Effector memory CD4-positive, alpha-beta T cell (primary cell): Measurements from ENCODE around the gene PYGB.
"Not testable (repeated sequence)": the region's sequence is repeated elsewhere in the genome, so short reads cannot be mapped to it uniquely, and the experiment has no call there.

Experiments used
- DNase-seq, 3 donors: peaks; one replicate each; pipeline ENCODE4 v3.0.0-alpha.2; 2020
- H3K27ac ChIP-seq: 2 replicates; pipeline ENCODE4 v1.7.0; 2013; ENCODE audit warnings: mild to moderate bottlenecking, low read length, moderate library complexity; ENCODE audit not compliant: insufficient read depth, poor library complexity, severe bottlenecking
- H3K27me3 ChIP-seq: replicated peaks from 2 replicates; pipeline ENCODE4 v1.7.0; 2013; ENCODE audit warnings: mild to moderate bottlenecking, low read length; ENCODE audit not compliant: insufficient read depth, control insufficient read depth, poor library complexity, severe bottlenecking
- H3K36me3 ChIP-seq: 2 replicates; pipeline ENCODE4 v1.7.0; 2013; ENCODE audit warnings: mild to moderate bottlenecking, low read length, moderate library complexity; ENCODE audit not compliant: control insufficient read depth, insufficient read depth
- H3K4me1 ChIP-seq: 2 replicates; pipeline ENCODE4 v1.7.0; 2013; ENCODE audit warnings: low read length, mild to moderate bottlenecking; ENCODE audit not compliant: control insufficient read depth, insufficient read depth, poor library complexity, severe bottlenecking
- H3K4me3 ChIP-seq: 2 replicates; pipeline ENCODE4 v1.7.0; 2013; ENCODE audit warnings: low read length, low read depth, mild to moderate bottlenecking; ENCODE audit not compliant: insufficient read depth, poor library complexity, severe bottlenecking
- H3K9me3 ChIP-seq: 2 replicates; pipeline ENCODE4 v1.7.0; 2013; ENCODE audit warnings: mild to moderate bottlenecking, low read length, moderate library complexity; ENCODE audit not compliant: control insufficient read depth

Gene PYGB

GRCh38 chr20:25230166-25230831 is 17.6 kb upstream of the PYGB start:
- H3K36me3 ChIP-seq: no peaks in the 10 kb centered on the region
- H3K27ac ChIP-seq: no peak overlapping the region
- no peaks in the 10 kb centered on the region for H3K27me3 ChIP-seq
- H3K4me1 ChIP-seq: no peaks in the 10 kb centered on the region
- DNase-seq: no peak
- H3K4me3 ChIP-seq: no peak overlapping the region
- no peaks in the 10 kb centered on the region for H3K9me3 ChIP-seq

GRCh38 chr20:25233016-25233772 is 14.7 kb upstream of the PYGB start:
- H3K4me3 ChIP-seq: no peak overlapping the region
- no peaks in the 10 kb centered on the region for H3K4me1 ChIP-seq
- no peak for DNase-seq
- no peaks in the 10 kb centered on the region for H3K36me3 ChIP-seq
- H3K27ac ChIP-seq: no peak overlapping the region
- H3K27me3 ChIP-seq: no peaks in the 10 kb centered on the region
- no peaks in the 10 kb centered on the region for H3K9me3 ChIP-seq

- not testable (repeated sequence) for H3K36me3 ChIP-seq, H3K9me3 ChIP-seq, H3K4me1 ChIP-seq, DNase-seq, H3K27ac ChIP-seq, H3K4me3 ChIP-seq, H3K27me3 ChIP-seq
Measured at GRCh38 chr20:25234009-25234849, 13.7 kb upstream of the PYGB start.

GRCh38 chr20:25236450-25237304 is 11.2 kb upstream of the PYGB start:
- Histone ChIP-seq H3K9me3 (no peaks in the 10 kb centered on the region), H3K27me3 (no peaks in the 10 kb centered on the region), H3K27ac (no peak overlapping the region), H3K36me3 (no peaks in the 10 kb centered on the region), H3K4me1 (no peaks in the 10 kb centered on the region), H3K4me3 (no peak overlapping the region)
- no peak for DNase-seq

- no peaks in the 10 kb centered on the region for H3K36me3 ChIP-seq
- H3K9me3 ChIP-seq: no peaks in the 10 kb centered on the region
- no peak overlapping the region for H3K27ac ChIP-seq
- DNase-seq: no peak
- H3K4me1 ChIP-seq: no peaks in the 10 kb centered on the region
- no peaks in the 10 kb centered on the region for H3K27me3 ChIP-seq
- no peak overlapping the region for H3K4me3 ChIP-seq
Measured at GRCh38 chr20:25237610-25238318, 10.1 kb upstream of the PYGB start.

- Histone ChIP-seq H3K9me3 (no peaks in the 10 kb centered on the region), H3K27me3 (no peaks in the 10 kb centered on the region), H3K36me3 (no peaks in the 10 kb centered on the region), H3K4me1 (no peaks in the 10 kb centered on the region), H3K27ac (no peak overlapping the region), H3K4me3 (no peak overlapping the region)
- no peak for DNase-seq
Measured at GRCh38 chr20:25238319-25239037, 9.4 kb upstream of the PYGB start.

GRCh38 chr20:25239387-25240370 is 8.2 kb upstream of the PYGB start:
- no peaks in the 10 kb centered on the region for H3K27me3 ChIP-seq
- H3K4me1 ChIP-seq: no peaks in the 10 kb centered on the region
- H3K27ac ChIP-seq: no peak overlapping the region
- no peak for DNase-seq
- no peaks in the 10 kb centered on the region for H3K9me3 ChIP-seq
- no peak overlapping the region for H3K4me3 ChIP-seq
- no peaks in the 10 kb centered on the region for H3K36me3 ChIP-seq

GRCh38 chr20:25240851-25241658 is 6.8 kb upstream of the PYGB start:
- H3K27ac ChIP-seq, H3K36me3 ChIP-seq, H3K27me3 ChIP-seq, H3K4me1 ChIP-seq, DNase-seq, H3K9me3 ChIP-seq, H3K4me3 ChIP-seq: not testable (repeated sequence)
